K562 (cell line): ENCODE data around the gene LSS. TPM values are rescaled to one million over a fixed set of nuclear protein-coding genes. Genes with fewer than 3 reads are reported as not detected.

Source experiments
- ATAC-seq: fragments of 200-7000 bp; cut with Tn5 transposase; 3 replicates; pipeline ENCODE4 v1.9.1; 2020; ENCODE audit warnings: moderate library complexity
- BruUV-seq: library from RNA; stranded (reverse); fragments of 400-500 nt; replicated peaks from 2 replicates; lab custom pipeline; 2021; lab: Mats Ljungman, UMichigan
- CTCF ChIA-PET: fragments of 300-600 bp; formaldehyde crosslinking; extraction: SDS; loops from one replicate; lab custom pipeline; 2021; ENCODE audit warnings: low intra/inter-chr PET ratio; lab: Yijun Ruan, JAX
- POLR2A ChIA-PET: fragments of 300-600, 350-650 bp; sonication (Branson Sonifier 250); formaldehyde crosslinking; extraction: SDS; loops from one replicate; lab custom pipeline; 2021; ENCODE audit warnings: antibody characterized with exemption, inconsistent platforms; lab: Yijun Ruan, JAX
- DNase-seq, 4 experiments: peaks; one replicate each; pipeline versions ENCODE4 v3.0.0 to v3.0.0-alpha.2; 2011 to 2018; ENCODE audit warnings: low spot score in 3 of 4, mixed read lengths in 3 of 4; ENCODE audit errors: extremely low read depth in 1 of 4
- FAIRE-seq: peaks from 2 replicates; lab custom pipeline; 2011; peaks lifted over from hg19 to GRCh38; lab: Jason Lieb, UNC
- H2AFZ ChIP-seq: 2 replicates; pipeline ENCODE4 v1.6.0; 2011; ENCODE audit warnings: low read depth, low read length, control low read depth, inconsistent platforms
- H3K27ac ChIP-seq: fragments of 200-600 bp; 3 replicates; pipeline ENCODE4 v1.8.0; 2011; ENCODE audit warnings: low read depth, mild to moderate bottlenecking, control low read depth, inconsistent platforms, low read length, moderate library complexity, mixed read lengths; ENCODE audit errors: extremely low read depth
- H3K27me3 ChIP-seq, 2 experiments: fragments of 300-600 bp in 1 of 2; 2 replicates in 1 of 2; 3 replicates in 1 of 2; pipeline versions ENCODE4 v1.6.0 to v1.8.0; 2011; ENCODE audit warnings: inconsistent platforms in 2 of 2, low read length in 2 of 2, mild to moderate bottlenecking in 1 of 2, mixed read lengths in 1 of 2, moderate library complexity in 1 of 2; ENCODE audit not compliant: control insufficient read depth in 2 of 2, insufficient read depth in 2 of 2
- H3K36me3 ChIP-seq: fragments of 300-600 bp; 3 replicates; pipeline ENCODE4 v1.8.0; 2011; ENCODE audit warnings: mild to moderate bottlenecking, low read length, inconsistent platforms; ENCODE audit not compliant: control insufficient read depth, insufficient read depth
- H3K4me1 ChIP-seq, 2 experiments: fragments of 200-600 bp in 1 of 2; replicated peaks in 1 of 2; 2 replicates in 1 of 2; 3 replicates in 1 of 2; pipeline versions ENCODE4 v1.5.1 to v1.8.0; 2011; ENCODE audit warnings: inconsistent platforms in 2 of 2, low read length in 2 of 2, mild to moderate bottlenecking in 1 of 2, mixed read lengths in 1 of 2, moderate library complexity in 1 of 2; ENCODE audit not compliant: control insufficient read depth in 2 of 2, insufficient read depth in 2 of 2
- H3K4me2 ChIP-seq: 2 replicates; pipeline ENCODE4 v1.6.1; 2011; ENCODE audit warnings: low read length, control low read depth, inconsistent platforms, mixed read lengths; ENCODE audit not compliant: insufficient read depth
- H3K4me3 ChIP-seq: fragments of 200-600 bp; sonication (generic), shearing (Covaris generic); 2 replicates; pipeline ENCODE4 v1.5.1; 2016; ENCODE audit warnings: control low read depth, inconsistent platforms
- H3K79me2 ChIP-seq: fragments of 200-600 bp; 3 replicates; pipeline ENCODE4 v1.8.0; 2011; ENCODE audit warnings: low read length, inconsistent platforms; ENCODE audit not compliant: control insufficient read depth, insufficient read depth
- H3K9ac ChIP-seq, 2 experiments: 2 replicates each; pipeline versions ENCODE4 v1.6.0 to v1.6.1; 2011; ENCODE audit warnings: low read depth in 2 of 2, low read length in 2 of 2, control low read depth in 1 of 2, inconsistent platforms in 1 of 2, mild to moderate bottlenecking in 1 of 2, mixed read lengths in 1 of 2; ENCODE audit not compliant: insufficient read depth in 1 of 2
- H3K9me1 ChIP-seq: one replicate; pipeline ENCODE4 v1.6.0; 2011; ENCODE audit warnings: inconsistent platforms, mild to moderate bottlenecking, low read length, moderate library complexity; ENCODE audit not compliant: control insufficient read depth, insufficient read depth
- H3K9me3 ChIP-seq: replicated peaks from 2 replicates; pipeline ENCODE4 v1.5.1; 2011; ENCODE audit warnings: low read depth, low read length, inconsistent platforms; ENCODE audit not compliant: control insufficient read depth, insufficient read depth
- H4K20me1 ChIP-seq: replicated peaks from 2 replicates; pipeline ENCODE4 v1.6.1; 2011; ENCODE audit warnings: low read length, inconsistent platforms, mixed read lengths; ENCODE audit not compliant: control insufficient read depth, insufficient read depth
- GTF2E2 ChIP-seq: fragments of 200-800 bp; sonication (Bioruptor generic); IDR thresholded peaks from 2 replicates; pipeline ENCODE4 v1.6.1; 2016; ENCODE audit warnings: missing genetic modification characterization, missing compliant biosample characterization
- POLR2G ChIP-seq: fragments of 200-400 bp; formaldehyde crosslinking; IDR thresholded peaks from 2 replicates; pipeline ENCODE4 v1.6.1; 2017; ENCODE audit warnings: low read depth, mild to moderate bottlenecking, antibody characterized with exemption, low read length, moderate library complexity
- ZNF830 ChIP-seq: fragments of 250-450 bp; sonication (Bioruptor Pico); IDR thresholded peaks from 2 replicates; pipeline ENCODE4 v1.5.0; 2021; ENCODE audit warnings: mild to moderate bottlenecking
- WGBS: fragments of 100-300 bp; shearing (Covaris generic); methylation state at CpG from one replicate; pipeline ENCODE4 v1.1.6; 2016; ENCODE audit warnings: low coverage, mixed read lengths; ENCODE audit not compliant: insufficient coverage; ENCODE audit errors: missing lambda C conversion rate; 5-methylcytosine and 5-hydroxymethylcytosine counted together
- in situ Hi-C: fragments of 300-500 bp; cut with MboI; formaldehyde crosslinking; loops from 4 replicates; pipeline ENCODE4 v1.15.0; 2018; ENCODE audit warnings: inconsistent platforms, mixed read lengths
- intact Hi-C: fragments of 100-400 bp; cut with micrococcal nuclease; formaldehyde crosslinking; loops from 2 replicates; pipeline ENCODE4 v1.14.2; 2022
- polyA plus RNA-seq, 8 experiments: library from polyadenylated mRNA; depleted of rRNA in 4 of 8; stranded (reverse) in 5 of 8; unstranded in 3 of 8; fragments of >200 nt; fragmentation: Nextera tagmentation in 2 of 8; fragmentation: Illumina TruSeq in 1 of 8; extraction: Ambion mirVana in 2 of 8; extraction: Trizol in 1 of 8; gene quantifications; 2 replicates each; pipeline versions ENCODE4 v1.2.1 to v1.2.3, GENCODE V29; 2011 to 2014; ENCODE audit warnings: inconsistent platforms in 1 of 8, missing spikeins in 1 of 8
- total RNA-seq, 7 experiments: library from RNA; depleted of rRNA in 6 of 7; stranded (reverse); fragments of >200 nt in 6 of 7; fragmentation: Illumina TruSeq in 2 of 7; extraction: Trizol in 2 of 7; gene quantifications; 2 replicates each; pipeline versions ENCODE4 v1.2.1 to v1.2.3, GENCODE V29; 2011 to 2021; ENCODE audit warnings: low replicate concordance in 1 of 7

Gene LSS
- total and polyA plus RNA-seq, 9 of the 15 experiments (the other 6 are each of a cell fraction or from before 2014, with no cell fraction given), result 2.2 to 89.5 (median 37.4) TPM

GRCh38 chr21:46151261-46151988 is 77.1 kb downstream of the LSS start:
- Histone ChIP-seq H4K20me1 (no peaks in the 10 kb centered on the region), H2AFZ (no peak overlapping the region), H3K4me3 (no peak overlapping the region), H3K9me1 (no peaks in the 10 kb centered on the region), H3K27ac (no peak overlapping the region), H3K79me2 (no peaks in the 10 kb centered on the region; the same call in 2 of the 3 replicates), H3K36me3 (peaks cover 8% of the 10 kb centered on the region; the same call in 2 of the 3 replicates), H3K9me3 (no peaks in the 10 kb centered on the region), H3K9ac (peak overlapping the region in 1 of 2 experiments; percentile 63; a peak in 2 of 4 replicates), H3K27me3 (no peaks in the 10 kb centered on the region), H3K4me2 (no peak overlapping the region), H3K4me1 (peaks cover 15 to 83% of the 10 kb centered on the region in 2 experiments)
- CTCF ChIA-PET, result no interaction called here
- no peak for FAIRE-seq
- intact Hi-C loops (loop anchor here (5.0 kb wide), 1 partner anchor 76 kb away; the partner anchor contains the start of gene LSS), in situ Hi-C loops (no loop called here)
- peak; percentile 23 for TF ChIP-seq POLR2G
- TF ChIP-seq GTF2E2 (tag), result no peak
- no peak for TF ChIP-seq ZNF830 (CRISPR knock-in tag)
- WGBS, result 87% methylated on average over 39 of the region's 47 CpGs
- POLR2A ChIA-PET, result no interaction called here
- ATAC-seq, result no peak
- no peak for DNase-seq
- no TSS peak for BruUV-seq
